ENCODE results near the gene VWA5B1.

VWA5B1 gene

DNA sequence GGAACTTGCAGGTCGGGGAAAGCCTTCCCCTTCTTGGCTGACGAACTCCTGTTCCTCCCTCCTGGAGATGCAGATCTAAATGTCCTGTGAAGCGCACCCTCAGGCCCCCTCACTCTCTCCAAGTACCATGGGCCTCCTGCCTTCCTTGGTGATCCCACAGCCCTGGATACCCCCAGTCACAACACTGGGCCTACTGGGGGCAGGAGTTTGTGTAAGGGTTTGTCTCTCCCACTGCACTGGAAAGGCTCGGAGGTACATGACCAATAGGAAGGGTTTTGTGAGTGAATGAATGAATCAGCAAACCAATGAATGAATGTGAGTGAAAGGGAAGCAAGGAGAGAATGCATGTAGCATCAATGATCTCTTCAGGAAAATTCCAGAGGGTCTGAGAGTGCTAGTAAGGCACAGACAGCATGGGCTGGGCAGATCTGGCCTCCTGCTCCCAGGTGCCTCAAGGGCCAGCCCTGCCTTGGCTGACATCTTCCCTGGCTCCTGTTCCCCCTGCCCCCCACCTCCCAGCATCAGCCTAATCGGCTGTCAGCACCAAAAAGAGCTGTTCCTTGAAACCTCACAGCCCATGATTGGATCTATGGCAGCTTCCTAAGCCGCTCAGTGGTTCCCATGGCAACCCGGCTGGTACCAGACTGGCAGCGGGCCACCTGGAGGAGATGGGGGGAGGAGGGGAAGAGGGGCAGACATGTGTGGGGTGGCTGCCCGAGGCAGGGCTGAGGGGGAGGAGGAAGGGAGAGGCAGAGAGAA lies 95.8 kb downstream of the VWA5B1 start:
- no peak for DNase-seq (ENCODE audit: low spot score)

DNA sequence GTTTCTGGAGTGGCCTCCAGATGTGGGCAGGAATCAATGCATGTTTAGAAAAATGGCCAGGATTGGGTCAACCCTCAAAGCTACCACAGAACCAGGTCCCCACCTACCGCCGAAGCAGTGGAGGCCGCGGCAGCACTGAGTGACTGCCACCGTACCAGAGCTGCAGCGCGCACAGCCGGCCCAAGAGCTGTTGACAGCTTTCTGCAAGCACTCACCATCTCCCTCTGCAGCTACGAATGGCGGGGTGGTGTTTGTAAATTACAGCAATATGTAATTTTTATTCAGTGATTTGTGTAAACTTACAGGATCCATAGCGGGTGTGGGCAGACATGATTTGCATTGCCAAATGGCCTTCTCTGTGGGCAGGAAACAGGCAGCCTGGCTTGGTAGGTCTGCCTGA lies 98.9 kb downstream of the VWA5B1 start:
- DNase-seq (ENCODE audit: low spot score): no peak

GRCh38 chr1:20390589-20391331 lies 100.1 kb downstream of the VWA5B1 start:
- DNase-seq (ENCODE audit: low spot score): no peak

- DNase-seq (ENCODE audit: low spot score): no peak
These were observed 104.6 kb downstream of the VWA5B1 start for GRCh38 chr1:20395255-20395654.

- no peak for DNase-seq (ENCODE audit: low spot score)
These were observed 108.1 kb downstream of the VWA5B1 start for GRCh38 chr1:20398744-20399143.

DNA sequence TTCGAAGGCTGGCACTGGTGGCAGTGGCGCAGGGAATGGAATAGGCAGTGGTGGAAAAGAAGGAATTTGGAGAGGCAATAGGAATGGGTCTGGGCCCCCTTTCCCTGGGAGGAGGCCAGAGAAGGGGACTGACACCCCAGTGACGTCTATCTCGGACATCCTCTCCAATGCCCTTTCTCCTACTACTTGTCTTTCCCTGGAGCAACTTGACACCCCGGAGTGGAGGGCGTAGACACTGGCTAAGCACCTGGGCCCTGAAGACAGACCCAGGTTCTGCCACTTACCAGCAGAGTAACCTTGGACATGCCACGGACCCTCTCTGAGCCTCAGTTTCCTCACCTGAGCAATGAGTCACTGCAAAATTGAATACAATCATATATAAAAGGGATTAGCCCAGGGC lies 108.5 kb downstream of the VWA5B1 start:
- no peak for DNase-seq (ENCODE audit: low spot score)

- no peak for DNase-seq (ENCODE audit: low spot score)
These were observed 109.0 kb downstream of the VWA5B1 start for GRCh38 chr1:20399606-20400180.

- DNase-seq (ENCODE audit: low spot score): no peak
These were observed 109.9 kb downstream of the VWA5B1 start for GRCh38 chr1:20400341-20401177.

DNA sequence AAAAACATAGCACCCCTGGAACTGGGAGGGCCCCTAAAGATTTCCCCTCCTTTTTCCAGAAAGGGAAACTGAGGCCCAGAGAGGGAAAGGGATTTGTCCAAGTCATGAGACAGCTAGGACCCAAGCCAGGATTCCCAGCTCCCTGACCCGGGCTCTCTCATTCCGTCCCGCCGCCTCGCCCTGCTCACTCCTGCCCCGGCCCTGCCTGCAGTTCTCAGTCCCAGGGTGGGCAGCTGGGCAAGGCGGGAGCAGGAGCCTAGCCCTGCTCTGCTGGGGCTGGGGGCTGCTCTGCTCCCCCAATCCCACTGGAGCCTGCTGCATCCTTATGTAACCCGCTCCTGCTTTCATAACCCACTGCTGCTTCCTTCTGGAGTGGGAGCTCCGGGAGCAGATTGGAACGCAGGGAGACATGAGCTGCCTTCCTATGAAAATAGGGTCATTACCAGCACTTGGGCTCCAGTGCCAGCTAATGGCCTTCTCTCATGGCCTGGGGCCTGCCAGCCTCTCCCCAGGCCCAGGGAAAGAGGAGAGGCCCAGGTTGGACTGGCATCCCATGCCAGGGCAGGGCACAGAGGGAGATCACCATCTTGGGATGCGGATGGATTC lies 110.8 kb downstream of the VWA5B1 start:
- DNase-seq (ENCODE audit: low spot score): no peak

DNA sequence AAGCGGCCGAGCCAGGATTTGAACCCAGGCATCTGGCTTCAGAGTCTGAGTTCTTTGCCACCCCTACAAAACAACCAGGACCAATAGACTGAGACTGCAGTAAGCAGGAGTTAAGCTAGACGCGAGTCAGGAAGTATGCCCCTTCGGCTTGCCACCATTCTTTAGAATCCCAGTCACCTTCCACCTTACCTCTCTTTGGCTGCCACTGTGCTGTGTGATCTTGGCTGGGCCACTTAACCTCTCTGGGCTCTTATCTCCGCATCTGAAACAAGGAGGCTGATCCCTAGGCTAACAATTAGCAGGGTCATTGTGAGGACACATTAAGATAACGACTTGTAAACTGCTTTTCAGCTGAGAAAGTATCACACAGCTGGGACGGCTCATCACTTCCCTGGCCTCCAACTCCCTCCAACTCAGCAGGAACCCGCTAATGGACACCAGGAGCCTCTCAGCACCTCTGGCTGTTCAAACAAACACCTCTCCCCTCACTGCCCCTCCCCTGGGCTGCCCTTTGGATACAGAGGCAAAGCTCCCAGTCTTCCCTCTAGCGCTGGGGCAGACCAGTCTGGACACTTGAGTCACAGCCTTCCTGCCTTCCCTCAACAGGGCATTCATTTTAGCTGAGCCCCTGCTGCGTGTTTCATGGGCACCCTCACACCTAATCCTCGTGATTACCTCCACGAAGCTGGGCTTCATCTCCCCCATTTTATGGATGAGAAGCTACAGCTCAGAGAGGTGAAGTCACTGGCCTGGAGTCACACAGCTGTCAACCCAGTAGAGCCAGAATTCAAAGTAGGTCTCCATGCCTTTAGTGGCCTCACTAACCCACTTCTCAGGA lies 112.1 kb downstream of the VWA5B1 start:
- no peak for DNase-seq (ENCODE audit: low spot score)

DNA sequence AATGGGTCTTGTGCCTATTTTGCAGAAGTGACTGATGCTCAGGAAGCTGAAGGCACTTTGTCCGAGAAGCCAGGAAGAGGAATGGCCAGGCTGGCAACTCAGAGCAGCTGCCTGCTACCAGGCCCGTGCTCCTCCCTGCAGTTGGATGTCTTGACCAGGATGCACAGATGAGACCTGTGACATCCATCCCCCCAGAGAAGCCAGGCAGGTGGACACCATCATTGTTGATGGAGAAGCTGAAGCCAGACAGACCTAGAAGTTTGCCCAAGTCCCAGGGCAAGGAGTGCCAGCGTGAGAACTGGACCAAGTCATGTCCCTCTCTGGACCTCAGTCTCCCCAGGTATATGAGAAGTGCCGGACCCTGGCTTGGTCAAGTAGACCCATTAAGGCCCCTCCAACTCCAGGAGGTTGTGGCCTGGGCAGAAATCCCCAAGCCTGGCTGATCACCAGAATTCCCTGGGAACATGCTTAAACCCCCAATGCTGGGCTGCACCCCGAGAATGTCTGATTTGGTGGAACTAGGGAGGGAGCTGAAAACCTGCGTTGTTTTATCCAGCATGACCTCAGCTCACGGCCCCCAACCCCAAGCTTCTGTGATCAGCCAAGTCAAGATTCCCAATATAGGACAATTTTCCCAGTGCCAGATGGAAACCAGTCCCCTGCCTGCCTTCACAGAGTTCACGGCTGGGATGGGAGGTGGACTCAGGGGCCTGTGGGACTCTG lies 112.9 kb downstream of the VWA5B1 start:
- DNase-seq (ENCODE audit: low spot score): no peak

GRCh38 chr1:20404466-20404865 lies 113.8 kb downstream of the VWA5B1 start:
- DNase-seq (ENCODE audit: low spot score): no peak
